H1 (cell line): ENCODE data around the gene SMARCB1. TPM values are rescaled to one million over a fixed set of nuclear protein-coding genes. Genes with fewer than 3 reads are reported as not detected.

ENCODE experiments used
- CTCF ChIA-PET: fragments of 300-600 bp; sonication (Branson Sonifier 250); formaldehyde crosslinking; loops from one replicate; lab custom pipeline; 2021; ENCODE audit not compliant: partially characterized antibody; lab: Charles Lee
- POLR2A ChIA-PET: fragments of 300-600 bp; sonication (Branson Sonifier 250); formaldehyde crosslinking; loops from one replicate; lab custom pipeline; 2021; ENCODE audit warnings: inconsistent platforms; ENCODE audit not compliant: partially characterized antibody; lab: Charles Lee
- DNase-seq, 2 experiments: peaks; one replicate each; pipeline versions ENCODE4 v3.0.0 to v3.0.0-alpha.2; 2010 to 2022; ENCODE audit warnings: low spot score in 2 of 2, low read depth in 1 of 2, mixed read lengths in 1 of 2
- FAIRE-seq: peaks from 2 replicates; lab custom pipeline; 2011; peaks lifted over from hg19 to GRCh38; lab: Jason Lieb, UNC
- H2AFZ ChIP-seq: 2 replicates; pipeline ENCODE4 v1.8.1; 2012; ENCODE audit warnings: low read length, inconsistent platforms
- H2AK5ac ChIP-seq: 2 replicates; pipeline ENCODE4 v1.6.1; 2013; ENCODE audit warnings: low read depth, low read length
- H2BK120ac ChIP-seq: replicated peaks from 2 replicates; pipeline ENCODE3; 2013; ENCODE audit warnings: low read depth, low read length, inconsistent platforms
- H2BK12ac ChIP-seq: 2 replicates; pipeline ENCODE4 v1.6.1; 2013; ENCODE audit warnings: low read depth, low read length
- H2BK15ac ChIP-seq: 2 replicates; pipeline ENCODE4 v1.6.1; 2013; ENCODE audit warnings: low read length
- H2BK20ac ChIP-seq: 2 replicates; pipeline ENCODE4 v1.6.1; 2013; ENCODE audit warnings: low read length
- H2BK5ac ChIP-seq: 2 replicates; pipeline ENCODE4 v1.6.1; 2013; ENCODE audit warnings: low read depth, low read length
- H3K14ac ChIP-seq: 2 replicates; pipeline ENCODE4 v1.6.1; 2013; ENCODE audit warnings: inconsistent platforms; ENCODE audit not compliant: insufficient read length
- H3K18ac ChIP-seq: 2 replicates; pipeline ENCODE4 v1.6.1; 2013; ENCODE audit warnings: low read length; ENCODE audit errors: extremely low read depth
- H3K23ac ChIP-seq: 2 replicates; pipeline ENCODE4 v1.6.1; 2013; ENCODE audit warnings: inconsistent platforms; ENCODE audit not compliant: insufficient read length
- H3K23me2 ChIP-seq: 2 replicates; pipeline ENCODE4 v1.6.1; 2013; ENCODE audit warnings: low read depth, low read length
- H3K27ac ChIP-seq: 2 replicates; pipeline ENCODE4 v1.6.1; 2011; ENCODE audit warnings: low read depth, low read length, inconsistent platforms
- H3K27me3 ChIP-seq, 4 experiments: replicated peaks in 1 of 4; 1 replicate in 1 of 4; 2 replicates in 3 of 4; pipeline versions ENCODE4 v1.6.1 to v1.8.1; 2011 to 2013; ENCODE audit warnings: low read length in 3 of 4, mild to moderate bottlenecking in 3 of 4, inconsistent platforms in 2 of 4, mixed read lengths in 2 of 4, moderate library complexity in 1 of 4; ENCODE audit not compliant: control insufficient read depth in 3 of 4, insufficient read depth in 3 of 4; ENCODE audit errors: extremely low read depth in 1 of 4
- H3K36me3 ChIP-seq, 4 experiments: 2 replicates each; pipeline versions ENCODE4 v1.6.1 to v1.8.1; 2011 to 2013; ENCODE audit warnings: mild to moderate bottlenecking in 4 of 4, low read length in 3 of 4, moderate library complexity in 2 of 4, control low read depth in 1 of 4, inconsistent platforms in 1 of 4; ENCODE audit not compliant: insufficient read depth in 4 of 4, control insufficient read depth in 2 of 4
- H3K4ac ChIP-seq: replicated peaks from 2 replicates; pipeline ENCODE3; 2013; ENCODE audit warnings: low read length, low read depth, mixed read lengths, inconsistent platforms; ENCODE audit not compliant: insufficient read length
- H3K4me1 ChIP-seq, 4 experiments: replicated peaks in 1 of 4; 1 replicate in 1 of 4; 2 replicates in 3 of 4; pipeline versions ENCODE4 v1.6.1 to v1.8.1; 2011 to 2013; ENCODE audit warnings: low read length in 3 of 4, inconsistent platforms in 2 of 4, mixed read lengths in 1 of 4; ENCODE audit not compliant: insufficient read depth in 4 of 4, control insufficient read depth in 3 of 4
- H3K4me2 ChIP-seq, 2 experiments: 2 replicates each; pipeline versions ENCODE4 v1.6.1 to v1.8.1; 2011 to 2013; ENCODE audit warnings: low read depth in 2 of 2, low read length in 2 of 2, control low read depth in 1 of 2, inconsistent platforms in 1 of 2, mild to moderate bottlenecking in 1 of 2; ENCODE audit not compliant: insufficient read depth in 1 of 2
- H3K4me3 ChIP-seq, 4 experiments: fragments of 200-600, 300-600 bp in 1 of 4; sonication (generic), shearing (Covaris generic), sonication (Bioruptor Twin) in 1 of 4; 2 replicates each; pipeline versions ENCODE4 v1.5.1 to v1.8.1; 2011 to 2016; ENCODE audit warnings: low read length in 4 of 4, low read depth in 3 of 4, control low read depth in 2 of 4, inconsistent platforms in 2 of 4, mild to moderate bottlenecking in 2 of 4, mixed read lengths in 1 of 4, moderate library complexity in 1 of 4; ENCODE audit not compliant: insufficient read depth in 2 of 4; ENCODE audit errors: extremely low read depth in 1 of 4
- H3K56ac ChIP-seq: replicated peaks from 2 replicates; pipeline ENCODE3; 2013; ENCODE audit warnings: low read depth, mild to moderate bottlenecking, mixed read lengths, low read length, inconsistent platforms; ENCODE audit not compliant: insufficient read length
- H3K79me1 ChIP-seq: 2 replicates; pipeline ENCODE4 v1.6.1; 2013; ENCODE audit warnings: low read depth, low read length, control low read depth
- H3K79me2 ChIP-seq, 2 experiments: 2 replicates each; pipeline versions ENCODE4 v1.6.1 to v1.8.1; 2012 to 2013; ENCODE audit warnings: low read length in 2 of 2, mild to moderate bottlenecking in 2 of 2, inconsistent platforms in 1 of 2; ENCODE audit not compliant: insufficient read depth in 2 of 2, control insufficient read depth in 1 of 2
- H3K9ac ChIP-seq, 4 experiments: replicated peaks in 1 of 4; 1 replicate in 1 of 4; 2 replicates in 3 of 4; pipeline versions ENCODE4 v1.6.1 to v1.8.1; 2011 to 2013; ENCODE audit warnings: low read depth in 3 of 4, low read length in 3 of 4, control low read depth in 2 of 4, mild to moderate bottlenecking in 2 of 4, moderate library complexity in 2 of 4, inconsistent platforms in 1 of 4; ENCODE audit errors: extremely low read depth in 1 of 4
- H3K9me3 ChIP-seq, 2 experiments: 2 replicates each; pipeline versions ENCODE4 v1.6.1 to v1.8.1; 2012 to 2013; ENCODE audit warnings: mild to moderate bottlenecking in 2 of 2, moderate library complexity in 2 of 2, control low read depth in 1 of 2, inconsistent platforms in 1 of 2, low read depth in 1 of 2, low read length in 1 of 2, mixed read lengths in 1 of 2; ENCODE audit not compliant: insufficient read depth in 2 of 2
- H4K20me1 ChIP-seq, 2 experiments: replicated peaks in 1 of 2; 2 replicates each; pipeline versions ENCODE3 to v1.8.1; 2011 to 2013; ENCODE audit warnings: inconsistent platforms in 2 of 2, low read length in 2 of 2, mild to moderate bottlenecking in 1 of 2; ENCODE audit not compliant: insufficient read depth in 2 of 2, control insufficient read depth in 1 of 2
- H4K5ac ChIP-seq: 2 replicates; pipeline ENCODE4 v1.6.1; 2013; ENCODE audit warnings: low read length, low read depth, mixed read lengths, inconsistent platforms; ENCODE audit not compliant: insufficient read length
- H4K8ac ChIP-seq: 2 replicates; pipeline ENCODE4 v1.8.0; 2013; ENCODE audit warnings: mild to moderate bottlenecking, moderate library complexity, low read length, inconsistent platforms; ENCODE audit not compliant: insufficient read depth; ENCODE audit errors: extremely low read depth
- H4K91ac ChIP-seq: replicated peaks from 2 replicates; pipeline ENCODE3; 2013; ENCODE audit warnings: low read length, mixed read lengths, inconsistent platforms; ENCODE audit not compliant: insufficient read length
- CHD1 ChIP-seq: IDR thresholded peaks from 2 replicates; pipeline ENCODE4 v1.6.1; 2012; ENCODE audit warnings: low read depth, low read length, improper control_type of control experiment
- CREB1 ChIP-seq: IDR thresholded peaks from 2 replicates; pipeline ENCODE4 v1.6.1; 2012; ENCODE audit warnings: inconsistent platforms
- RXRA ChIP-seq: IDR thresholded peaks from 2 replicates; pipeline ENCODE4 v1.6.1; 2011; ENCODE audit warnings: low read depth, mild to moderate bottlenecking, low read length, moderate library complexity; ENCODE audit not compliant: insufficient read depth
- YY1 ChIP-seq: IDR thresholded peaks from 2 replicates; pipeline ENCODE4 v1.6.1; 2011; ENCODE audit warnings: low read depth, mild to moderate bottlenecking, low read length
- ZNF274 ChIP-seq: IDR thresholded peaks from 2 replicates; pipeline ENCODE4 v1.7.0; 2012; ENCODE audit warnings: low read length, borderline replicate concordance; ENCODE audit errors: extremely low read depth
- WGBS, 2 experiments: shearing (Covaris generic) in 1 of 2; methylation state at CpG; one replicate each; pipeline versions ENCODE4 v1.1.6 to v1.1.7; 2013 to 2015; ENCODE audit warnings: low lambda C conversion rate in 2 of 2, mixed read lengths in 2 of 2, inconsistent platforms in 1 of 2, low coverage in 1 of 2, missing lambda C conversion rate in 1 of 2; ENCODE audit not compliant: insufficient replicate concordance in 2 of 2, insufficient coverage in 1 of 2, insufficient read length in 1 of 2; ENCODE audit errors: extremely low coverage in 1 of 2, missing lambda C conversion rate in 1 of 2; 5-methylcytosine and 5-hydroxymethylcytosine counted together
- polyA plus RNA-seq, 7 experiments: library from polyadenylated mRNA; depleted of rRNA in 3 of 7; stranded (reverse) in 5 of 7; unstranded in 2 of 7; fragments of >200 nt in 5 of 7; fragments of 200-250 nt in 2 of 7; gene quantifications; 1 replicate in 5 of 7; 2 replicates in 1 of 7; 4 replicates in 1 of 7; pipeline versions ENCODE4 v1.2.1 to v1.2.3, GENCODE V29; 2011 to 2013; ENCODE audit warnings: missing spikeins in 2 of 7, mixed read lengths in 2 of 7
- total RNA-seq: library from RNA; stranded (reverse); fragmentation: NEBNext Ultra II Directional; extraction: Animal tissue kit (Norgen Biotek cat#: 25700); gene quantifications from 2 replicates; pipeline ENCODE4 v1.2.1, GENCODE V29; 2021

Gene SMARCB1
- total and polyA plus RNA-seq, 2 of the 8 experiments (the other 6 are each of a cell fraction or from before 2014, with no cell fraction given) = 116 to 145 TPM

GRCh38 chr22:23775779-23776375 is 10.9 kb upstream of the SMARCB1 start:
- Histone ChIP-seq H2BK120ac (no peak overlapping the region), H3K27ac (no peak overlapping the region), H3K9me3 (no peaks in the 10 kb centered on the region), H4K91ac (no peak overlapping the region), H3K23me2 (peaks cover 11% of the 10 kb centered on the region; the same call in 1 of the 2 replicates), H4K20me1 (peaks cover 2 to 4% of the 10 kb centered on the region in 2 experiments), H2BK20ac (no peak overlapping the region), H3K4me3 (no peak overlapping the region), H3K18ac (no peak overlapping the region), H2AFZ (no peak overlapping the region), H3K4ac (no peak overlapping the region), H3K79me1 (no peaks in the 10 kb centered on the region), H3K27me3 (peaks cover 0 to 20% (median 14%) of the 10 kb centered on the region in 4 experiments; a peak in 5 of 7 replicates), H2BK5ac (no peak overlapping the region), H3K4me2 (no peak overlapping the region), H3K36me3 (no peaks in the 10 kb centered on the region), H2BK15ac (no peak overlapping the region), H3K79me2 (no peaks in the 10 kb centered on the region), H3K14ac (no peak overlapping the region), H4K8ac (no peak overlapping the region), H3K9ac (no peak overlapping the region), H3K56ac (no peak overlapping the region), H4K5ac (no peak overlapping the region), H3K4me1 (peaks cover 0 to 14% (median 5%) of the 10 kb centered on the region in 4 experiments; a peak in 3 of 7 replicates), H3K23ac (no peak overlapping the region), H2BK12ac (no peak overlapping the region), H2AK5ac (0 out of 2 replicates have a peak overlapping the region, but pooled peaks have one; percentile 24)
- ChIA-PET CTCF (interaction anchor here (0.6 to 5.8 kb wide), 5 partner anchors 12 to 117 kb away, joined by 3 to 42 read pairs (median 8); partner anchors contain the start of gene SMARCB1), POLR2A (interaction anchor here (1.3 to 5.7 kb wide), 5 partner anchors 10 to 73 kb away, joined by 3 to 45 read pairs (median 4); partner anchors contain the start of gene SMARCB1)
- WGBS, 2 experiments = 80% methylated on average over 3 of the region's 3 CpGs; no CpG with 5 or more reads in 1 of the 2 experiments
- no peak for FAIRE-seq
- no peak for DNase-seq
- TF ChIP-seq CREB1 = no peak
- no peak for TF ChIP-seq YY1
- no peak for TF ChIP-seq RXRA
- TF ChIP-seq ZNF274 = no peak
- no peak for TF ChIP-seq CHD1
